ENCODE measurements around the gene FBXO34.

GRCh38 chr14:55276736-55277135 is 5.5 kb downstream of the FBXO34 start:
- TF ChIP-seq CTCF (IDR thresholded peaks at IDR 0.05 in 2 of 3, conservative IDR thresholded peaks at IDR 0.05 in 1 of 3; ENCODE audit: insufficient read depth in 2 of 3, low read depth in 1 of 3, low read length in 3 of 3) (no peak), CCAR2 (IDR thresholded peaks at IDR 0.05; ENCODE audit: low read depth, low read length) (no peak), MAX (CRISPR knock-in tag; IDR thresholded peaks at IDR 0.05) (no peak), BMI1 (IDR thresholded peaks at IDR 0.05; ENCODE audit: low read length) (no peak), POLR2A (conservative IDR thresholded peaks at IDR 0.05) (no peak), MXI1 (IDR thresholded peaks at IDR 0.05; ENCODE audit: low read depth, low read length) (no peak)
